ENCODE data around the gene SLC22A16. TPM values are rescaled to one million over a fixed set of nuclear protein-coding genes. Genes with fewer than 3 reads are reported as not detected.
"Not testable (repeated sequence)": the region's sequence is repeated elsewhere in the genome, so short reads cannot be mapped to it uniquely, and the experiment has no call there.

Gene SLC22A16
- total RNA-seq, 1 experiment from 2014 or later = not detected

GRCh38 chr6:110457567-110458175, 18.7 kb downstream of the SLC22A16 start:
- TF ChIP-seq CTCF (conservative IDR thresholded peaks at IDR 0.05) = peak; percentile 80
- H3K4me3 ChIP-seq; H4K20me1 ChIP-seq (ENCODE audit: insufficient read depth); H3K9me2 ChIP-seq (ENCODE audit: insufficient read depth); H2AFZ ChIP-seq; H3K27me3 ChIP-seq (ENCODE audit: insufficient read depth, low read depth); CTCF ChIA-PET; intact Hi-C loops (cut with micrococcal nuclease; ENCODE audit: unreplicated experiment); H3K4me2 ChIP-seq; H3K4me1 ChIP-seq (replicated peaks; ENCODE audit: insufficient read depth); H3K36me3 ChIP-seq (ENCODE audit: low read depth); BruUV-seq (replicated peaks); POLR2A ChIA-PET (ENCODE audit: unreplicated experiment); H3K27ac ChIP-seq; H3F3A ChIP-seq (ENCODE audit: insufficient read depth, low read depth); H3K9me3 ChIP-seq (ENCODE audit: insufficient read depth, low read depth); H3K79me2 ChIP-seq (ENCODE audit: low read depth): not testable (repeated sequence)
- DNase-seq = peak in 1 of 2 experiments; percentile 53

- Histone ChIP-seq H3K79me2 (ENCODE audit: low read depth) (no peaks in the 10 kb centered on the region), H3K36me3 (ENCODE audit: low read depth) (no peaks in the 10 kb centered on the region), H3K9me3 (ENCODE audit: insufficient read depth, low read depth) (no peaks in the 10 kb centered on the region; the same call in 1 of the 2 replicates), H3K4me2 (no peak overlapping the region), H4K20me1 (ENCODE audit: insufficient read depth) (no peaks in the 10 kb centered on the region), H3K4me3 (no peak overlapping the region), H3K27me3 (ENCODE audit: insufficient read depth, low read depth) (no peaks in the 10 kb centered on the region), H3K4me1 (replicated peaks; ENCODE audit: insufficient read depth) (no peaks in the 10 kb centered on the region), H3F3A (ENCODE audit: insufficient read depth, low read depth) (no peaks in the 10 kb centered on the region), H2AFZ (no peak overlapping the region), H3K9me2 (ENCODE audit: insufficient read depth) (no peaks in the 10 kb centered on the region), H3K27ac (no peak overlapping the region)
- TF ChIP-seq CTCF (conservative IDR thresholded peaks at IDR 0.05) = no peak
- no peak for TF ChIP-seq EZH2 (IDR thresholded peaks at IDR 0.05; ENCODE audit: low read depth)
- POLR2A ChIA-PET (ENCODE audit: unreplicated experiment) = no interaction called here
- intact Hi-C loops (cut with micrococcal nuclease; ENCODE audit: unreplicated experiment) = no loop called here
- no peak for DNase-seq
- CTCF ChIA-PET = no interaction called here
- no TSS peak for BruUV-seq (replicated peaks)
Observed at GRCh38 chr6:110456694-110457093, 19.7 kb downstream of the SLC22A16 start.

- H3K27ac ChIP-seq = no peak overlapping the region
- no peaks in the 10 kb centered on the region for H3K9me2 ChIP-seq (ENCODE audit: insufficient read depth)
- H4K20me1 ChIP-seq (ENCODE audit: insufficient read depth) = no peaks in the 10 kb centered on the region
- H3K27me3 ChIP-seq (ENCODE audit: insufficient read depth, low read depth) = peaks cover 17% of the 10 kb centered on the region; the same call in 1 of the 2 replicates
- H3K36me3 ChIP-seq (ENCODE audit: low read depth) = no peaks in the 10 kb centered on the region
- no peaks in the 10 kb centered on the region for H3K79me2 ChIP-seq (ENCODE audit: low read depth)
- H3K4me1 ChIP-seq (replicated peaks; ENCODE audit: insufficient read depth) = no peaks in the 10 kb centered on the region
- ChIA-PET POLR2A (ENCODE audit: unreplicated experiment) (no interaction called here), CTCF (no interaction called here)
- H3F3A ChIP-seq (ENCODE audit: insufficient read depth, low read depth) = no peaks in the 10 kb centered on the region
- H2AFZ ChIP-seq = no peak overlapping the region
- H3K4me3 ChIP-seq = no peak overlapping the region
- no peak overlapping the region for H3K4me2 ChIP-seq
- intact Hi-C loops (cut with micrococcal nuclease; ENCODE audit: unreplicated experiment) = no loop called here
- no peaks in the 10 kb centered on the region for H3K9me3 ChIP-seq (ENCODE audit: insufficient read depth, low read depth)
- TF ChIP-seq CTCF (conservative IDR thresholded peaks at IDR 0.05) = no peak
- TF ChIP-seq EZH2 (IDR thresholded peaks at IDR 0.05; ENCODE audit: low read depth) = no peak
- BruUV-seq (replicated peaks) = no TSS peak
- no peak for DNase-seq
Observed at GRCh38 chr6:110449541-110449895, 26.9 kb downstream of the SLC22A16 start.

All from PC-9 (cell line).